Transverse colon (tissue), 4 donors: Measurements from ENCODE around the gene ENTHD1. TPM values are rescaled to one million over a fixed set of nuclear protein-coding genes. Genes with fewer than 3 reads are reported as not detected.

Experiments
- DNase-seq: peaks from one replicate; pipeline ENCODE4 v3.0.0-alpha.2; 2019
- H3K27ac ChIP-seq, 4 donors: fragments of 200-600 bp; sonication (generic); 2 replicates each; pipeline ENCODE4 v1.5.1; 2016 to 2018; ENCODE audit warnings: inconsistent platforms in 4 of 4
- H3K27me3 ChIP-seq: fragments of 200-600 bp; sonication (generic); 2 replicates; pipeline ENCODE4 v1.5.1; 2017; ENCODE audit warnings: inconsistent platforms
- H3K36me3 ChIP-seq, 4 donors: fragments of 200-600 bp; sonication (generic); 2 replicates each; pipeline ENCODE4 v1.5.1; 2017 to 2019; ENCODE audit warnings: inconsistent platforms in 4 of 4
- H3K4me1 ChIP-seq, 4 donors: fragments of 200-600 bp; sonication (generic); 2 replicates each; pipeline ENCODE4 v1.5.1; 2017 to 2020; ENCODE audit warnings: inconsistent platforms in 4 of 4
- H3K4me3 ChIP-seq, 4 donors: fragments of 200-600 bp; sonication (generic); 1 replicate in 1 of 4; 2 replicates in 3 of 4; pipeline versions ENCODE4 v1.5.1 to v1.6.1; 2017 to 2019; ENCODE audit warnings: inconsistent platforms in 4 of 4
- H3K9me3 ChIP-seq, 2 donors: fragments of 200-600 bp; sonication (generic); 2 replicates each; pipeline ENCODE4 v1.5.1; 2017 to 2019; ENCODE audit warnings: inconsistent platforms in 2 of 2
- CTCF ChIP-seq, 5 experiments: fragments of 200-600 bp in 3 of 5; fragments of 450-650 bp in 2 of 5; sonication (generic) in 3 of 5; IDR thresholded peaks; 1 replicate in 2 of 5; 2 replicates in 3 of 5; pipeline ENCODE4 v1.5.1; 2016 to 2017; ENCODE audit warnings: antibody characterized with exemption in 5 of 5, inconsistent platforms in 3 of 5, mild to moderate bottlenecking in 2 of 5, moderate library complexity in 1 of 5
- EP300 ChIP-seq: sonication (generic); formaldehyde crosslinking; IDR thresholded peaks from one replicate; pipeline ENCODE4 v1.6.1; 2017; ENCODE audit warnings: antibody characterized with exemption, low read depth
- POLR2A ChIP-seq: fragments of 450-650 bp; IDR thresholded peaks from one replicate; pipeline ENCODE4 v1.6.1; 2016; ENCODE audit warnings: antibody characterized with exemption, mild to moderate bottlenecking, moderate library complexity
- POLR2AphosphoS5 ChIP-seq, 3 donors: sonication (generic); formaldehyde crosslinking; IDR thresholded peaks; one replicate each; pipeline ENCODE4 v1.6.1; 2016; ENCODE audit warnings: antibody characterized with exemption in 3 of 3
- WGBS, 2 donors: methylation state at CpG; one replicate each; pipeline ENCODE4 v1.1.5; 2018; ENCODE audit warnings: low coverage in 1 of 2; 5-methylcytosine and 5-hydroxymethylcytosine counted together
- in situ Hi-C, 4 donors: fragments of 200-750 bp; cut with MboI; loops; one replicate each; pipeline versions ENCODE4 v1.15.0 to v1.15.1; 2017; ENCODE audit warnings: low sequenced_read_pairs in 3 of 4, low pct_ligation_motif_present in 1 of 4, low pct_unique_long_range_greater_than_20kb in 1 of 4
- intact Hi-C: fragments of 100-400 bp; cut with DNase I; formaldehyde crosslinking; loops from one replicate; pipeline ENCODE4 v1.15.1; 2023; ENCODE audit warnings: low total_unique reads
- total RNA-seq, 4 donors: library from RNA; depleted of rRNA; stranded (reverse); fragments of >200 nt; gene quantifications; one replicate each; pipeline ENCODE4 v1.1.0, GENCODE V29; 2016

ENTHD1 gene
- total RNA-seq, 4 donors from 2014 or later = not detected

GRCh38 chr22:39731881-39732555, 161.5 kb downstream of the ENTHD1 start:
- WGBS, 2 donors = 48 to 71% methylated on average over 3 to 12 of the region's 12 CpGs
- no peak for DNase-seq
- H3K4me1 ChIP-seq = peaks cover 0 to 4% (median 0%) of the 10 kb centered on the region in 4 donors
- no peak overlapping the region for H3K27ac ChIP-seq
- in situ Hi-C loops (no loop called here), intact Hi-C loops (no loop called here)
- H3K9me3 ChIP-seq = no peaks in the 10 kb centered on the region
- peaks cover 46% of the 10 kb centered on the region for H3K27me3 ChIP-seq
- TF ChIP-seq EP300 (no peak), CTCF (IDR thresholded peaks at IDR 0.05) (no peak), POLR2AphosphoS5 (IDR thresholded peaks at IDR 0.05) (no peak), POLR2A (no peak)
- no peaks in the 10 kb centered on the region for H3K36me3 ChIP-seq
- H3K4me3 ChIP-seq = no peak overlapping the region

GRCh38 chr22:39731481-39731880, 162.1 kb downstream of the ENTHD1 start:
- Histone ChIP-seq H3K27me3 (peaks cover 51% of the 10 kb centered on the region), H3K4me1 (peaks cover 0 to 4% (median 0%) of the 10 kb centered on the region in 4 donors), H3K9me3 (no peaks in the 10 kb centered on the region), H3K27ac (no peak overlapping the region), H3K4me3 (no peak overlapping the region), H3K36me3 (no peaks in the 10 kb centered on the region)
- intact Hi-C loops = no loop called here
- TF ChIP-seq POLR2A = no peak
- no peak for TF ChIP-seq CTCF (IDR thresholded peaks at IDR 0.05)
- TF ChIP-seq EP300 = no peak
- TF ChIP-seq POLR2AphosphoS5 (IDR thresholded peaks at IDR 0.05) = no peak
- DNase-seq = no peak
- in situ Hi-C loops = no loop called here
- WGBS, 2 donors = 91% methylated on average over 5 of the region's 5 CpGs; no CpG with 5 or more reads in 1 of the 2 donors

- 76% methylated on average over 13 of the region's 13 CpGs; no CpG with 5 or more reads in 1 of the 2 donors for WGBS, 2 donors
- no peak for DNase-seq
- no peak overlapping the region for H3K4me3 ChIP-seq
- H3K36me3 ChIP-seq = no peaks in the 10 kb centered on the region
- peaks cover 41% of the 10 kb centered on the region for H3K27me3 ChIP-seq
- in situ Hi-C loops (no loop called here), intact Hi-C loops (no loop called here)
- no peaks in the 10 kb centered on the region for H3K9me3 ChIP-seq
- H3K27ac ChIP-seq = no peak overlapping the region
- no peak for TF ChIP-seq POLR2A
- TF ChIP-seq EP300 = no peak
- no peak for TF ChIP-seq POLR2AphosphoS5 (IDR thresholded peaks at IDR 0.05)
- TF ChIP-seq CTCF (IDR thresholded peaks at IDR 0.05) = no peak
- peaks cover 0 to 4% (median 0%) of the 10 kb centered on the region in 4 donors for H3K4me1 ChIP-seq
Measured at GRCh38 chr22:39729141-39729934, 164.2 kb downstream of the ENTHD1 start.

GRCh38 chr22:39728236-39728860, 165.2 kb downstream of the ENTHD1 start:
- in situ Hi-C loops = no loop called here
- WGBS, 2 donors = 89% methylated on average over 12 of the region's 12 CpGs; no CpG with 5 or more reads in 1 of the 2 donors
- Histone ChIP-seq H3K4me3 (no peak overlapping the region), H3K27ac (no peak overlapping the region), H3K9me3 (no peaks in the 10 kb centered on the region), H3K4me1 (peaks cover 0 to 4% (median 0%) of the 10 kb centered on the region in 4 donors), H3K36me3 (no peaks in the 10 kb centered on the region), H3K27me3 (peaks cover 36% of the 10 kb centered on the region)
- DNase-seq = no peak
- intact Hi-C loops = no loop called here
- TF ChIP-seq EP300 = no peak
- no peak for TF ChIP-seq CTCF (IDR thresholded peaks at IDR 0.05)
- TF ChIP-seq POLR2AphosphoS5 (IDR thresholded peaks at IDR 0.05) = no peak
- no peak for TF ChIP-seq POLR2A
